GM12875 (cell line): ENCODE data around the gene NECTIN1.

Source experiments
- H3K4me3 ChIP-seq: one replicate; pipeline ENCODE4 v1.5.1; 2011; ENCODE audit warnings: low read depth, low read length, control low read depth
- CTCF ChIP-seq: IDR thresholded peaks from 2 replicates; pipeline ENCODE4 v1.5.1; 2011; ENCODE audit warnings: low read depth, mild to moderate bottlenecking, control low read depth, inconsistent platforms, low read length, moderate library complexity, borderline replicate concordance; ENCODE audit not compliant: insufficient read depth

Gene NECTIN1

GRCh38 chr11:119617340-119617713 lies 111.7 kb downstream of the NECTIN1 start:
- TF ChIP-seq CTCF: no peak

GRCh38 chr11:119616586-119617339 lies 112.2 kb downstream of the NECTIN1 start:
- TF ChIP-seq CTCF: no peak
- H3K4me3 ChIP-seq: no peak overlapping the region

More at GRCh38 chr11:119617340-119617713, 111.7 kb downstream of the NECTIN1 start:
- H3K4me3 ChIP-seq: no peak overlapping the region

DNA sequence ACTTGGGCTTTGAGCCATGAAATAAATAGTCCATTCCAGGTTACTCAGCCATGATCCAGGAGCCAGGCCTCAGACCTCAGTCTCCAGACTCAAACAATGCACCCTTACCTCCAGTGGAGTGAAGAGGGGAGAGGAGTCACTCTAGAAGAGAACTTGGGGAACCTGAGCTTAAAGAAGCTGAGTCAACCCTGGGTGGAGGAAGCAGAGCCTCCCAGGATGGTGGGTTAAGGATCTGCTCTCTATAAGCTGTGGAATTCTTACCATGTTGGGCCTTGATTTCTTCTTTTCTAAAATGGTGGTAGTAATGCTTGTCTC lies 113.2 kb downstream of the NECTIN1 start:
- TF ChIP-seq CTCF: no peak
- H3K4me3 ChIP-seq: no peak overlapping the region

DNA sequence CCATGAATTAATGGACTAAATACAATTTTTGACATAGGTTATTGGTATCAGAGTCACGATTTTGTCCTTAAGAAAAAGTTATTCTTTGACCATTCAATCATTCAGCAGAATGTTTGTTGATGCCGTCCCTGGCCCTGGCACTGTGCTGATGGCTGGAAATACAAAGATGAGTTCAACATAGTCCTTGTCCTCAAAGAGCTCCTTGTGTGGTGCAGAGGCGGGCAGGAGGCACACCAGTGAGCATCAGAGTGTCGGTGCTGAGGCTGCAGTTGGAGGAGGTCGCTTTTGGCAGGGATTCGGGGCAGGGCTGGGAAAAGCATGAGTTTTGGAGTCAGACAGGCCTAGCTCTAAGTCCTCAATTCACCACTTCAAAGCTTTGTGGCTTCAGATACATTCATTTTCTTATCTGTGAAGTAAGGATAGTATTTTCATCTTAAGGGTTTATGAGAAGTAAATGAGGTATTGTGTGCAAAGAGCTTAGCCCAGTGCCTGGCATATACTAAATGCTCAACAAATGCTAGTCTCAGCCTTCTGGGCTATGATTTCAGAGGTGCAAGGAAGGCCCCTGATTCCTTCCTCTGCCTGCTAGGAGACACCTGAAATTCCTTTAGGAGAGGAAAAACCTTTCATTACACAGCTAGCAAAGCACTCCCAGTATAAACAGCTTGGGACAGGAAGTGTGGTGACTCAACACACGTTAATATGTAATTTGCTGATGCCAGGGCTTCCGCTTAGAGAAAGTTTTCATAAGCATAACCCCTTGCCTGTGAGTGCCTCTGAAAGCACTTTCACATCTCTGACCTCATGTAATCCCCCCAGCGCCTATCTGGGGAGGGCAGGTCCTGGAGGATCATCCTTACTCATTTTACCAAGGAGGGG lies 113.8 kb downstream of the NECTIN1 start:
- TF ChIP-seq CTCF: no peak

DNA sequence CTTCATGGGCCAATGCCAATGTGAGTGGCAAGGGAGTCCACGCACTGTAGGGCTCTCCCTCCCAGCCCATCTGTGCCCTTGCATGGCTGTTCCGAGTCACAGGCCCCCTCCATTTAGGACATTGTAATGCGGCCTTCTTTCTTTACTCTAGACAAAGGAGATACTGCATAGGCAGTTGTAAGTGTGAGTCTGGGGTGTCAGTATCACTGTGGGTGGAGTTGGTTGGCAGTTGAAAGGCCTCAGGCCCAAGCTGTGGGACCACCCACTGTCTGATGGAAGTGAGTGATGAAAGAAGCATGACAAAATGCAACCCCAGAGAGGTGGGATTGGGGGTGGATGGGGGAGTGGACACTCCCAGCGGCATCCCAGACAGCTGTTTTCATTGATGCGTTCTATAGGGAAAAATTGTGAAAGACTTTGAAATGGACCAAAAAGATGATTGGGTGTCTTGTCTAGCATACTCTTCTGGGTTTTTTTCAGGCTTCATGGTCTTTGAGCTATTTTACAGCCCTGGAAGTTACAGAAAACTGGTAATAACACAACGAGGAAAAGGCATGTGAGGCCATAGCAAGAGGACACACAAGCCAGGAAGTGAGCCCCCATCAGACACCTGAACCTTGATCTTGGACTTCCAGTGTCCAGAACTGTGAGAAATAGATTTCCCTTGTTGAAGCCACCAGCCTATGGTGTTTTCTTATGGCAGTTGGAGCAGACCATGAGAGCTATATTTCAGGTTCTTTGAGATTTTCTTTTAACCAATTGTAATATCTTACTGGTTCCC lies 114.6 kb downstream of the NECTIN1 start:
- H3K4me3 ChIP-seq: no peak overlapping the region
- TF ChIP-seq CTCF: no peak

More for the DNA sequence above, 113.8 kb downstream of the NECTIN1 start:
- H3K4me3 ChIP-seq: no peak overlapping the region

GRCh38 chr11:119612814-119613213 lies 116.2 kb downstream of the NECTIN1 start:
- TF ChIP-seq CTCF: no peak
- no peak overlapping the region for H3K4me3 ChIP-seq
